Activated T-cell treated with anti-CD3 and anti-CD28 coated beads, Interleukin-2, amount 50 U/mL, for 4 hours (primary cell): ENCODE measurements around the gene PAIP1. TPM values are rescaled to one million over a fixed set of nuclear protein-coding genes. Genes with fewer than 3 reads are reported as not detected.

Experiments
- total RNA-seq, 3 donors: library from RNA; stranded (reverse); gene quantifications; one replicate each; pipeline ENCODE4 v1.2.1, GENCODE V29; 2021

The PAIP1 gene
- total RNA-seq, 3 donors from 2014 or later = 64.8 to 69.5 (median 66.7) TPM

Other genes starting within 250 kb of the PAIP1 start
- gene HMGCS1, start 243.7 kb downstream of the PAIP1 start, total RNA-seq = 100 to 1,000 TPM in 2 of 3 donors, 10 to 100 TPM in 1; 96.5 to 122 (median 106) TPM
- 1 to 10 TPM; 5.5 to 6.3 (median 5.9) TPM for gene CCL28, start 144.7 kb downstream of the PAIP1 start, total RNA-seq
- 10 to 100 TPM; 18.6 to 23.4 (median 21.2) TPM for gene TMEM267, start 73.2 kb downstream of the PAIP1 start, total RNA-seq
- 1 to 10 TPM; 3.1 to 3.8 (median 3.6) TPM for gene C5orf34, start 41.9 kb downstream of the PAIP1 start, total RNA-seq
- 10 to 100 TPM; 25.3 to 40.4 (median 26.0) TPM for gene NNT, start 46.1 kb upstream of the PAIP1 start, total RNA-seq